ENCODE measurements around the gene KIAA1586.
"Not testable (repeated sequence)": the region's sequence is repeated elsewhere in the genome, so short reads cannot be mapped to it uniquely, and the experiment has no call there.

Gene KIAA1586

GRCh38 chr6:57047859-57048258 is 1.4 kb downstream of the KIAA1586 start:
- DNase-seq = not testable (repeated sequence)

- no peak for DNase-seq
These were observed 2.1 kb downstream of the KIAA1586 start for GRCh38 chr6:57048577-57048976.

- DNase-seq = no peak
These were observed 17.4 kb downstream of the KIAA1586 start for GRCh38 chr6:57063847-57064246.

GRCh38 chr6:57064809-57065208 is 18.3 kb downstream of the KIAA1586 start:
- DNase-seq = no peak

- no peak for DNase-seq
These were observed 21.6 kb downstream of the KIAA1586 start for GRCh38 chr6:57068061-57068460.

GRCh38 chr6:57069228-57069627 is 22.7 kb downstream of the KIAA1586 start:
- no peak for DNase-seq

- no peak for DNase-seq
These were observed 23.4 kb downstream of the KIAA1586 start for GRCh38 chr6:57069920-57070331.

- no peak for DNase-seq
These were observed 25.6 kb downstream of the KIAA1586 start for GRCh38 chr6:57072108-57072507.

GRCh38 chr6:57074383-57074782 is 27.9 kb downstream of the KIAA1586 start:
- no peak for DNase-seq

GRCh38 chr6:57075092-57075491 is 28.6 kb downstream of the KIAA1586 start:
- DNase-seq = no peak

- no peak for DNase-seq
These were observed 32.2 kb downstream of the KIAA1586 start for GRCh38 chr6:57078531-57079207.

- DNase-seq = no peak
These were observed 39.0 kb downstream of the KIAA1586 start for GRCh38 chr6:57085471-57085870.

GRCh38 chr6:57086843-57087242 is 40.4 kb downstream of the KIAA1586 start:
- DNase-seq = no peak

GRCh38 chr6:57087916-57088315 is 41.4 kb downstream of the KIAA1586 start:
- DNase-seq = no peak

- DNase-seq = no peak
These were observed 42.8 kb downstream of the KIAA1586 start for GRCh38 chr6:57089265-57089664.

GRCh38 chr6:57089687-57090457 is 43.4 kb downstream of the KIAA1586 start, which contains the start of gene ZNF451:
Gene ZNF451, plus strand, starts transcription at chr6:57090188. Its CDS starts 66 bp downstream, at chr6:57090254.
- peak; percentile 89 to 97 (median 94) for DNase-seq

- DNase-seq = not testable (repeated sequence)
These were observed 44.1 kb downstream of the KIAA1586 start for GRCh38 chr6:57090458-57091067.

GRCh38 chr6:57091375-57091774 is 44.9 kb downstream of the KIAA1586 start:
- not testable (repeated sequence) for DNase-seq

- DNase-seq = no peak
These were observed 48.2 kb downstream of the KIAA1586 start for GRCh38 chr6:57094689-57095088.

- DNase-seq = no peak
These were observed 51.1 kb downstream of the KIAA1586 start for GRCh38 chr6:57097596-57097995.

GRCh38 chr6:57102976-57103375 is 56.5 kb downstream of the KIAA1586 start:
- DNase-seq = no peak

GRCh38 chr6:57104336-57104735 is 57.8 kb downstream of the KIAA1586 start:
- no peak for DNase-seq

Data from T-helper 1 cell (primary cell).